Prostate gland (tissue), 2 donors: ENCODE data around the gene P3H2. TPM values are rescaled to one million over a fixed set of nuclear protein-coding genes. Genes with fewer than 3 reads are reported as not detected.

ENCODE experiments used
- DNase-seq: peaks from one replicate; pipeline ENCODE4 v3.0.0-alpha.2; 2019; ENCODE audit warnings: low spot score
- H3K27ac ChIP-seq, 2 donors: fragments of 200-600 bp; sonication (generic); 2 replicates each; pipeline ENCODE4 v1.5.1; 2017 to 2019
- H3K27me3 ChIP-seq: fragments of 200-600 bp; sonication (generic); replicated peaks from 2 replicates; pipeline ENCODE4 v1.5.1; 2019; ENCODE audit not compliant: insufficient read depth
- H3K36me3 ChIP-seq, 2 donors: fragments of 200-600 bp; sonication (generic); 1 replicate in 1 of 2; 2 replicates in 1 of 2; pipeline versions ENCODE4 v1.5.1 to v1.8.1; 2017 to 2019
- H3K4me1 ChIP-seq: fragments of 200-600 bp; sonication (generic); replicated peaks from 2 replicates; pipeline ENCODE4 v1.5.1; 2019
- H3K4me3 ChIP-seq, 2 donors: fragments of 200-600 bp; sonication (generic); 2 replicates each; pipeline ENCODE4 v1.5.1; 2017 to 2019
- H3K9me3 ChIP-seq: fragments of 200-600 bp; sonication (generic); 2 replicates; pipeline ENCODE4 v1.5.1; 2017
- POLR2A ChIP-seq: fragments of 450-650 bp; IDR thresholded peaks from one replicate; pipeline ENCODE4 v1.6.1; 2016; ENCODE audit warnings: antibody characterized with exemption, mild to moderate bottlenecking
- POLR2AphosphoS5 ChIP-seq: sonication (generic); formaldehyde crosslinking; IDR thresholded peaks from one replicate; pipeline ENCODE4 v1.6.1; 2017; ENCODE audit warnings: antibody characterized with exemption
- WGBS: methylation state at CpG from one replicate; pipeline ENCODE4 v1.1.5; 2018; 5-methylcytosine and 5-hydroxymethylcytosine counted together
- intact Hi-C: fragments of 100-400 bp; cut with DNase I; formaldehyde crosslinking; loops from one replicate; pipeline ENCODE4 v1.14.2; 2022
- total RNA-seq, 2 donors: library from RNA; depleted of rRNA; stranded (reverse); fragments of >200 nt; gene quantifications; one replicate each; pipeline ENCODE4 v1.1.0, GENCODE V29; 2016
- TF ChIP-seq, protein P1 (sequence below), 4 experiments: fragments of 200-600 bp in 2 of 4; fragments of 450-650 bp in 2 of 4; sonication (generic) in 2 of 4; IDR thresholded peaks; 1 replicate in 3 of 4; 2 replicates in 1 of 4; pipeline ENCODE4 v1.5.1; 2016 to 2019; ENCODE audit warnings: antibody characterized with exemption in 4 of 4, mild to moderate bottlenecking in 2 of 4, moderate library complexity in 2 of 4

Gene P3H2
- total RNA-seq, 2 donors from 2014 or later, result 20.6 to 82.8 TPM

DNA sequence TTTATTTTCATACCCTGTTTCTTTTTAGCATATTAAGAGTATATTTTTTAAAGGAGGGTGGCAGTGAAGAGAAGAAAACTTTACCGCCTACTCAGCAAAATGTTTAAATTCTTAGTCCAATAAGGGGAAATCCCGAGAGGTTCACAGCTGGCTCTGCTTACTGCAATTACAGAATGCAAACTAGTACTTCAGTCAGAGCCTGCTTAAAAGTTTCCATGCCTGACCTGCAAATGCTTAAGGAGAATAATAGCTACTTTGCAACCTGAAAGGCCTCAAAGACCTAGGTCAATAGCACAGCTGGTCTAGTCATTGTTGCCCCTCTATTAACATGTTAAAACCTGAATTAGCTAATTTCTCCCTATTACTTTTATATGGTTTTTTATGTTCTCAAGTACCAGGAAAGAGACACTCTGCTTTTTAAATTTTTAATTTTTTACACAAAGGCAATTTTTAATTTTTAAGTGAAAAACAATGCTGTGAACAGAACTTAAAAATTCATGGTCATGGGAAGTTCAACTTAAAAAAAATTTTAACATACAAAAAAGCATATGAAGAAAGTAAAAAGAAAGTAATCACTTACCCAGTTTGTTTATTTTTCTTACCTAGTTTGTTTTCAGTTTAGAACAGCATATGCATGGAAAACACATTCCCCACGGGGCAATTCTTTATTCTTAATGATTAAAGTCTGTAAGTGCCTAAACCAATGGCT lies 79.2 kb downstream of the P3H2 start:
- 39% methylated on average over 3 of the region's 3 CpGs for WGBS

DNA sequence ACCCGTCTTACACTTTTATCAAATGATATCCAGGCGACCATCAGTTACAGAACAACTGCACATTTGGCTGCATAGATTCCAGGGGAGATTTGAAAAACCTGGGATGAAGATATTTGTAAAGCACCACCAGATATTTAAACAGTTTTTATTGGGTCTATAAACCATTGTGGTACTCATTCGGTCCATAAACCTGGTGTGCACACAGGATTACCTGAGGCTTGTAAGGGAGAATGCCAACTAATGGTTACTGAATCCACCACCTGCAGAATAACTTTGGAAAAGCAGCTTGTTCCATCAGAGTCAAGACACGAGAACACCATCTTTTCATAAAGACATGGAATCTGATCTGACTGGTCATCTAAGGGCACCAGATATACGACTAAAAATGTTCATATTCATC lies 80.6 kb downstream of the P3H2 start:
- 44% methylated on average over 5 of the region's 5 CpGs for WGBS
- H3K27me3 ChIP-seq, result no peaks in the 10 kb centered on the region
- peak; percentile 43 for DNase-seq
- no peak overlapping the region for H3K27ac ChIP-seq
- intact Hi-C loops, result no loop called here
- TF ChIP-seq POLR2A (no peak), POLR2AphosphoS5 (peak; percentile 74)
- TF ChIP-seq, protein P1, sequence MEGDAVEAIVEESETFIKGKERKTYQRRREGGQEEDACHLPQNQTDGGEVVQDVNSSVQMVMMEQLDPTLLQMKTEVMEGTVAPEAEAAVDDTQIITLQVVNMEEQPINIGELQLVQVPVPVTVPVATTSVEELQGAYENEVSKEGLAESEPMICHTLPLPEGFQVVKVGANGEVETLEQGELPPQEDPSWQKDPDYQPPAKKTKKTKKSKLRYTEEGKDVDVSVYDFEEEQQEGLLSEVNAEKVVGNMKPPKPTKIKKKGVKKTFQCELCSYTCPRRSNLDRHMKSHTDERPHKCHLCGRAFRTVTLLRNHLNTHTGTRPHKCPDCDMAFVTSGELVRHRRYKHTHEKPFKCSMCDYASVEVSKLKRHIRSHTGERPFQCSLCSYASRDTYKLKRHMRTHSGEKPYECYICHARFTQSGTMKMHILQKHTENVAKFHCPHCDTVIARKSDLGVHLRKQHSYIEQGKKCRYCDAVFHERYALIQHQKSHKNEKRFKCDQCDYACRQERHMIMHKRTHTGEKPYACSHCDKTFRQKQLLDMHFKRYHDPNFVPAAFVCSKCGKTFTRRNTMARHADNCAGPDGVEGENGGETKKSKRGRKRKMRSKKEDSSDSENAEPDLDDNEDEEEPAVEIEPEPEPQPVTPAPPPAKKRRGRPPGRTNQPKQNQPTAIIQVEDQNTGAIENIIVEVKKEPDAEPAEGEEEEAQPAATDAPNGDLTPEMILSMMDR (IDR thresholded peaks at IDR 0.05), result no peak
- no peak overlapping the region for H3K4me3 ChIP-seq
- no peaks in the 10 kb centered on the region for H3K36me3 ChIP-seq
- H3K9me3 ChIP-seq, result no peaks in the 10 kb centered on the region
- H3K4me1 ChIP-seq, result peaks cover 7% of the 10 kb centered on the region

More for the DNA sequence above, 79.2 kb downstream of the P3H2 start:
- Histone ChIP-seq H3K9me3 (no peaks in the 10 kb centered on the region), H3K36me3 (no peaks in the 10 kb centered on the region), H3K27me3 (no peaks in the 10 kb centered on the region), H3K27ac (no peak overlapping the region), H3K4me1 (peaks cover 7% of the 10 kb centered on the region), H3K4me3 (no peak overlapping the region)
- DNase-seq, result no peak
- intact Hi-C loops, result no loop called here
- TF ChIP-seq POLR2AphosphoS5 (no peak), POLR2A (no peak)
- TF ChIP-seq, protein P1 (IDR thresholded peaks at IDR 0.05), result no peak

DNA sequence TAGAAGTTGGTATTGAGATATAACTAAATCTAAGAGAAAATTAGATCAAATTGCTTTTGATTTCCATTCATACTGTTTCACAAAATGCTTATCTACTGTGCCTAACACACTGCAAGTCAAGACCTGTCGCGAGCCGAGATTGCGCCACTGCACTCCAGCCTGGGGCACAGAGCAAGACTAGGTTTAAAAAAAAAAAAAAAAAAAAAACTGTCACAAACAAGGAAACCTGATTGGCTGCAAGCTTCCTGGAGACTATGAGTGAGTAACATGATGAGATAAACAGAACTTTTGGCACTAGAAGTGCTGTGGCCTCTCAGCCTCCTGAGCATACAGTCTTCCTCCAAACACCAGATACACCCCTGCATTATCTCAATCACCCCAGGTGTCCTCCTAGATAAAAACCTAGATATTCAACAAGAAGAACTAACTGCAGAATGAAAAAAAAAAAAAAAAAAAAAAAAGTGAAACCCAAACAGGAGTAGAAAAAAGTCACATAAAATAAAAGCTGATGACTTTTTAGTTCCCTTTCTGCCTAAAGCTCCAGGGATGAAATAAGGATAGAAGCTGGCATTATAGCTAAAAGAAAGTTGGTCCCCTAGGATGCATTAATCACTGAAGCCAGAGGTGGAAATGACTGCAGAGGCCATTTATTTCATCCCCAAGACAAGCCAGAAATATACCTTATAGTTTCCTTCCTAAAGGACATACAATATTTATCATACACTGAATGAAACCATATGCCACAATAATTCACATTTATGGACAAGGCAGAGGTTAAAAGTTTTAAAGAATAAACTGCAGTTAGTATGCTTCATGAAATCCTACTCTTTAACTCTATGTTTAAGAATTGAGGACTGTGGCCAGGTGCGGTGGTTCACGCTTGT lies 82.4 kb downstream of the P3H2 start:
- peak; percentile 89 for DNase-seq
- Histone ChIP-seq H3K27me3 (no peaks in the 10 kb centered on the region), H3K9me3 (no peaks in the 10 kb centered on the region), H3K4me1 (peaks cover 7% of the 10 kb centered on the region), H3K36me3 (no peaks in the 10 kb centered on the region), H3K27ac (no peak overlapping the region), H3K4me3 (no peak overlapping the region)
- TF ChIP-seq, protein P1 (IDR thresholded peaks at IDR 0.05), result no peak
- TF ChIP-seq POLR2AphosphoS5, result peak; percentile 78
- 59% methylated on average over 6 of the region's 6 CpGs for WGBS
- intact Hi-C loops, result no loop called here

DNA sequence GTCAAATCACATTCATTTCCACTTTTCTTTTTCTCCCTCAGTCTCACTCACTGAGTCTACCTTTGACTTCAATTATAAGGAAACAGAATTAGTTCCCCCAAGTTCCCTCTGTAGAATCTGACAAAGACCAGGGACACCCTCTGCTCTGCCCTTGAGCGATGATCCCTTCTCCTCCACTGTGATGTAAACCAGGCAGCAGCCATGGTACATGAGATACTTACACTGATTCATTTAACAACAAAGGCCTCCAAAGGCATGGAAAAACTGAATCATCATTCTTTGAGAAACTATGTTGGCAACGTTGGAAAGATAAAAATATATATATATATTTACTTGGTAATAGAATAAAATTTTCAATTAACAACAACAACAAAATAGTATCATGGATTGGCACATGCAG lies 84.1 kb downstream of the P3H2 start:
- intact Hi-C loops, result no loop called here
- TF ChIP-seq POLR2AphosphoS5 (no peak), POLR2A (no peak)
- TF ChIP-seq, protein P1 (IDR thresholded peaks at IDR 0.05), result no peak
- H3K36me3 ChIP-seq, result no peaks in the 10 kb centered on the region
- H3K9me3 ChIP-seq, result no peaks in the 10 kb centered on the region
- no peak overlapping the region for H3K4me3 ChIP-seq
- DNase-seq, result no peak
- WGBS, result 83% methylated on average over 2 of the region's 2 CpGs
- no peak overlapping the region for H3K27ac ChIP-seq
- H3K27me3 ChIP-seq, result no peaks in the 10 kb centered on the region
- peaks cover under 1% of the 10 kb centered on the region for H3K4me1 ChIP-seq
